ENCODE data around the gene STXBP1.

DNA sequence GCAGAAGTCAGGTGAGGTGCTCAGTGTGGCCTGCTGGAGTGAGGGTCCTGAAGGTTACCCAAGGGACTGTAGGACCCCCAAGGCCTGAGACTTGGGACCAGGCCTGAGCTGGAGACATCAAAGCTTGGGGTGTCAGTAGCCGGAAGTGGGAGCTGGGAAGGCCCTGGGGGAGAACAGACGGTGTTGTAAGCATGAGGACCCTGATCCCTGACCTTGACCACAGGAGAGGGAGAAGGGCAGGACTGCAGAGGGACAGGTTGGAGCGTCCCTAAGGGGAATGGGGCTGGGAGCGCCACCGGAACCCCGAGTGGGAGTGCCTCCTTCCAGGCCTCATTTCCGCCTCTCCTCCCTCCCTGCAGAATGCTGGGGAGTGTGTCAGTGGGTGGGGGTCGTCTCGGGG lies 104.3 kb downstream of the STXBP1 start:
- TF ChIP-seq, protein P1, sequence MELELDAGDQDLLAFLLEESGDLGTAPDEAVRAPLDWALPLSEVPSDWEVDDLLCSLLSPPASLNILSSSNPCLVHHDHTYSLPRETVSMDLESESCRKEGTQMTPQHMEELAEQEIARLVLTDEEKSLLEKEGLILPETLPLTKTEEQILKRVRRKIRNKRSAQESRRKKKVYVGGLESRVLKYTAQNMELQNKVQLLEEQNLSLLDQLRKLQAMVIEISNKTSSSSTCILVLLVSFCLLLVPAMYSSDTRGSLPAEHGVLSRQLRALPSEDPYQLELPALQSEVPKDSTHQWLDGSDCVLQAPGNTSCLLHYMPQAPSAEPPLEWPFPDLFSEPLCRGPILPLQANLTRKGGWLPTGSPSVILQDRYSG (CRISPR knock-in tag; IDR thresholded peaks at IDR 0.05): no peak
- no peak for TF ChIP-seq RAD21 (CRISPR knock-in tag; IDR thresholded peaks at IDR 0.05)
- no peak for TF ChIP-seq POLR2A (IDR thresholded peaks at IDR 0.05; ENCODE audit: insufficient read depth in 1 of 2, low read depth in 2 of 2, low read length in 2 of 2)
- TF ChIP-seq, protein P2, sequence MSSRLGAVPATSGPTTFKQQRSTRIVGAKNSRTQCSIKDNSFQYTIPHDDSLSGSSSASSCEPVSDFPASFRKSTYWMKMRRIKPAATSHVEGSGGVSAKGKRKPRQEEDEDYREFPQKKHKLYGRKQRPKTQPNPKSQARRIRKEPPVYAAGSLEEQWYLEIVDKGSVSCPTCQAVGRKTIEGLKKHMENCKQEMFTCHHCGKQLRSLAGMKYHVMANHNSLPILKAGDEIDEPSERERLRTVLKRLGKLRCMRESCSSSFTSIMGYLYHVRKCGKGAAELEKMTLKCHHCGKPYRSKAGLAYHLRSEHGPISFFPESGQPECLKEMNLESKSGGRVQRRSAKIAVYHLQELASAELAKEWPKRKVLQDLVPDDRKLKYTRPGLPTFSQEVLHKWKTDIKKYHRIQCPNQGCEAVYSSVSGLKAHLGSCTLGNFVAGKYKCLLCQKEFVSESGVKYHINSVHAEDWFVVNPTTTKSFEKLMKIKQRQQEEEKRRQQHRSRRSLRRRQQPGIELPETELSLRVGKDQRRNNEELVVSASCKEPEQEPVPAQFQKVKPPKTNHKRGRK (CRISPR knock-in tag; IDR thresholded peaks at IDR 0.05): no peak
- TF ChIP-seq, protein P3, sequence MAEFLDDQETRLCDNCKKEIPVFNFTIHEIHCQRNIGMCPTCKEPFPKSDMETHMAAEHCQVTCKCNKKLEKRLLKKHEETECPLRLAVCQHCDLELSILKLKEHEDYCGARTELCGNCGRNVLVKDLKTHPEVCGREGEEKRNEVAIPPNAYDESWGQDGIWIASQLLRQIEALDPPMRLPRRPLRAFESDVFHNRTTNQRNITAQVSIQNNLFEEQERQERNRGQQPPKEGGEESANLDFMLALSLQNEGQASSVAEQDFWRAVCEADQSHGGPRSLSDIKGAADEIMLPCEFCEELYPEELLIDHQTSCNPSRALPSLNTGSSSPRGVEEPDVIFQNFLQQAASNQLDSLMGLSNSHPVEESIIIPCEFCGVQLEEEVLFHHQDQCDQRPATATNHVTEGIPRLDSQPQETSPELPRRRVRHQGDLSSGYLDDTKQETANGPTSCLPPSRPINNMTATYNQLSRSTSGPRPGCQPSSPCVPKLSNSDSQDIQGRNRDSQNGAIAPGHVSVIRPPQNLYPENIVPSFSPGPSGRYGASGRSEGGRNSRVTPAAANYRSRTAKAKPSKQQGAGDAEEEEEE (CRISPR knock-in tag; IDR thresholded peaks at IDR 0.05; ENCODE audit: borderline replicate concordance): no peak
- no peak for TF ChIP-seq MNT (IDR thresholded peaks at IDR 0.05)
- TF ChIP-seq NR2C2 (CRISPR knock-in tag; IDR thresholded peaks at IDR 0.05; ENCODE audit: borderline replicate concordance): no peak
- TF ChIP-seq CTCF (CRISPR knock-in tag; IDR thresholded peaks at IDR 0.05): no peak
- no peak for TF ChIP-seq NFRKB (IDR thresholded peaks at IDR 0.05)
- TF ChIP-seq DNMT1 (CRISPR knock-in tag; IDR thresholded peaks at IDR 0.05): no peak

Measured in HepG2 (cell line).